Colonic mucosa (tissue), 4 donors: ENCODE results near the gene PDIA6. TPM values are rescaled to one million over a fixed set of nuclear protein-coding genes. Genes with fewer than 3 reads are reported as not detected.

Experiments
- DNase-seq: peaks from one replicate; pipeline ENCODE4 v3.0.0-alpha.2; 2020
- H3K27ac ChIP-seq: fragments of 200-600 bp; one replicate; pipeline ENCODE4 v1.8.0; 2021
- H3K27me3 ChIP-seq: fragments of 200-600 bp; one replicate; pipeline ENCODE4 v1.8.0; 2021
- H3K36me3 ChIP-seq: fragments of 200-600 bp; one replicate; pipeline ENCODE4 v1.8.0; 2021
- H3K4me1 ChIP-seq: fragments of 200-600 bp; one replicate; pipeline ENCODE4 v1.8.0; 2021; ENCODE audit warnings: mild to moderate bottlenecking
- H3K4me3 ChIP-seq: fragments of 200-600 bp; one replicate; pipeline ENCODE4 v1.8.0; 2021
- H3K9ac ChIP-seq, 2 donors: one replicate each; pipeline ENCODE4 v1.7.0; 2013; ENCODE audit warnings: control low read depth in 2 of 2, low read depth in 2 of 2, low read length in 2 of 2
- H3K9me3 ChIP-seq: fragments of 200-600 bp; one replicate; pipeline ENCODE4 v1.8.0; 2021
- intact Hi-C: fragments of 100-400 bp; cut with DNase I; formaldehyde crosslinking; loops from one replicate; pipeline ENCODE4 v1.14.1; 2022
- total RNA-seq, 2 donors: library from RNA; stranded (reverse); fragmentation: NEBNext Ultra II Directional in 1 of 2; extraction: Animal tissue kit (Norgen Biotek cat#: 25700) in 1 of 2; gene quantifications; one replicate each; pipeline ENCODE4 v1.2.1, GENCODE V29; 2021
- TF ChIP-seq, protein P1 (sequence below): fragments of 200-600 bp; IDR thresholded peaks from one replicate; pipeline ENCODE4 v1.8.0; 2022; ENCODE audit warnings: antibody characterized with exemption, mild to moderate bottlenecking
- donor health status: healthy.
- donor health status: DM: no; HTN: no; CAD: no.
- donor health status: DM: no; HTN: no; CAD: no.

Gene PDIA6
- total RNA-seq, 2 donors from 2014 or later: 180 to 347 TPM

DNA sequence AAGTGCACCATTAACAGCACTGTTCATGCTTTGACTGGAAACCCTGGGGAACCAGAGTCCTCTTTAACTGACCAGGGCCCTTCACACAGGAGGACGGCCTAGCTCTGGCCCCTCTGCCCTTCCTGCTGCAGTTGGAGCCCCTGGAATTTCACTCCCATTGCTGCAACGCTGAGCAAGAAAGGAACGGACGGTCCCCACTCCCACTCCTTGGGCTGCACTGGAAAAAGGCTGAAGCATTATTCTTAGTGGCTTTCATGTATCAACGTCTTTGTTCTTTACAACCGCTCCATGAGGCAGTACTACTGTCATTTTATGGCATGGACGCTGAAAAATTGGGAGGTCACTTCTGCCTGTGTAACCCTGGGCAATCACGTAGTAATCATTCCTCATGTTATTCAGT, 9.9 kb downstream of the PDIA6 start:
- intact Hi-C loops: no loop called here
- Histone ChIP-seq H3K27me3 (no peaks in the 10 kb centered on the region), H3K9ac (no peak overlapping the region), H3K36me3 (no peaks in the 10 kb centered on the region), H3K27ac (no peak overlapping the region), H3K4me3 (no peak overlapping the region), H3K4me1 (no peaks in the 10 kb centered on the region), H3K9me3 (no peaks in the 10 kb centered on the region)
- no peak for DNase-seq
- TF ChIP-seq, protein P1, sequence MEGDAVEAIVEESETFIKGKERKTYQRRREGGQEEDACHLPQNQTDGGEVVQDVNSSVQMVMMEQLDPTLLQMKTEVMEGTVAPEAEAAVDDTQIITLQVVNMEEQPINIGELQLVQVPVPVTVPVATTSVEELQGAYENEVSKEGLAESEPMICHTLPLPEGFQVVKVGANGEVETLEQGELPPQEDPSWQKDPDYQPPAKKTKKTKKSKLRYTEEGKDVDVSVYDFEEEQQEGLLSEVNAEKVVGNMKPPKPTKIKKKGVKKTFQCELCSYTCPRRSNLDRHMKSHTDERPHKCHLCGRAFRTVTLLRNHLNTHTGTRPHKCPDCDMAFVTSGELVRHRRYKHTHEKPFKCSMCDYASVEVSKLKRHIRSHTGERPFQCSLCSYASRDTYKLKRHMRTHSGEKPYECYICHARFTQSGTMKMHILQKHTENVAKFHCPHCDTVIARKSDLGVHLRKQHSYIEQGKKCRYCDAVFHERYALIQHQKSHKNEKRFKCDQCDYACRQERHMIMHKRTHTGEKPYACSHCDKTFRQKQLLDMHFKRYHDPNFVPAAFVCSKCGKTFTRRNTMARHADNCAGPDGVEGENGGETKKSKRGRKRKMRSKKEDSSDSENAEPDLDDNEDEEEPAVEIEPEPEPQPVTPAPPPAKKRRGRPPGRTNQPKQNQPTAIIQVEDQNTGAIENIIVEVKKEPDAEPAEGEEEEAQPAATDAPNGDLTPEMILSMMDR: no peak

DNA sequence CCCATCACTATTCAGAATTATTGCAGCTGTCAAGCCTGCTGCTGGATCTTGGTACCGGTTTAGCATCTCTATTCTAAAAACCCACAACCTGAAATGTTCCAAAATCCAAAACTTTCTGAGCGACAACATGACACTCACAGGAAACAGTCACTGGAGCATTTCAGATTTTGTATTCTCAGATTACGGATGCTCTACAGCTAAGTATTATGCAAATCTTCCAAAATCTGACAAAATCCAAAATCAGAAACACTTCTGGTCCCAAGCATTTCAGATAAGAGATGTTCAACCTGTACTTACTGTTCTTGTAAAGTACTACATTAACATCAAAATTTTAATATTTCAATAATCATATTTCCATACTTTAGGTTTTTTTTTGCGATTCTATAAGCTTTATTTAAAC, 12.4 kb downstream of the PDIA6 start:
- Histone ChIP-seq H3K4me1 (no peaks in the 10 kb centered on the region), H3K9me3 (no peaks in the 10 kb centered on the region), H3K9ac (no peak overlapping the region), H3K36me3 (no peaks in the 10 kb centered on the region), H3K27me3 (no peaks in the 10 kb centered on the region), H3K4me3 (no peak overlapping the region), H3K27ac (no peak overlapping the region)
- intact Hi-C loops: no loop called here
- no peak for DNase-seq
- TF ChIP-seq, protein P1: no peak

DNA sequence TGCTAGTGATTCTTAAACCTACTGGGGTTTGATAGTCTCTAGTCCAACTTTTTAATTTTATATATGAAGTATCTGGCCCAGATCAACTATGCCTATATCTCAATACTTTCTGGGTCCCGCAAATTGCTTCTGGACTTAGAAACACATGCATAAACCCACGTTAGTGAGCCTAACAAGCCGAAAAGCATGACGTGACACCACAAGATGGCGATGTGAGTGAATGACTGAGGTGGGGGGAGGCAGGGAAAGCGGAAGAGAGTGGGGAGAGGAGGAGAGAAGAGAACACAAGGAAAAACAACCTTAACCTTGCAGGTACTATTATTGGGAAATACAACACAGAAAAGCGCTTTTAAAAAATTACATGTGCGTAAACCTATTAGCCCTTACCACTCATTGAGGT, 13.8 kb downstream of the PDIA6 start:
- Histone ChIP-seq H3K36me3 (no peaks in the 10 kb centered on the region), H3K9me3 (no peaks in the 10 kb centered on the region), H3K4me3 (no peak overlapping the region), H3K4me1 (no peaks in the 10 kb centered on the region), H3K27ac (no peak overlapping the region), H3K9ac (no peak overlapping the region), H3K27me3 (no peaks in the 10 kb centered on the region)
- intact Hi-C loops: no loop called here
- TF ChIP-seq, protein P1: no peak
- no peak for DNase-seq

DNA sequence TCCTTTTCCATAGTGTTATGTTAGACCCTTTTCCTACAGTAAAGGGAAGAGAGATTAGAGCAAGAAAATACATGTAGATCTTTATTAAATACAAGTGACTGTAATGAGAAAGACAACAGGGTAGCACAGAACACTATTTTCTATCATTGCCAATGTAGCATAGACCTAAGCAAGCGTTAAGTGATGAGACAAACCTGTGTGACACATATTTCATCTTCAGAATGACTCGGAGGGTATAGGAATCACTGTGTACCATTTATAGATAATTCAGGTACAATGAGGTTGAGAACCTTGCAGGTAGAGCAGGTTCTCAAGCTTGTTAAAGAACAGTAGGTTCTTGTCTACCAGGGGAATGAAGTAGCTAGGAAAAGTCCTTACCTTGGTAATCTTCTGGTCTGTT, 15.9 kb downstream of the PDIA6 start:
- no peak for DNase-seq
- intact Hi-C loops: no loop called here
- Histone ChIP-seq H3K27ac (no peak overlapping the region), H3K4me1 (no peaks in the 10 kb centered on the region), H3K9ac (no peak overlapping the region), H3K4me3 (no peak overlapping the region), H3K9me3 (no peaks in the 10 kb centered on the region), H3K36me3 (peaks cover 11% of the 10 kb centered on the region), H3K27me3 (no peaks in the 10 kb centered on the region)
- TF ChIP-seq, protein P1: no peak

- peaks cover 11% of the 10 kb centered on the region for H3K36me3 ChIP-seq
- H3K9me3 ChIP-seq: no peaks in the 10 kb centered on the region
- H3K27me3 ChIP-seq: no peaks in the 10 kb centered on the region
- H3K27ac ChIP-seq: no peak overlapping the region
- no peak overlapping the region for H3K4me3 ChIP-seq
- H3K9ac ChIP-seq: no peak overlapping the region
- intact Hi-C loops: no loop called here
- DNase-seq: no peak
- H3K4me1 ChIP-seq: no peaks in the 10 kb centered on the region
- TF ChIP-seq, protein P1: no peak
Measured at GRCh38 chr2:10795508-10796046, 17.0 kb downstream of the PDIA6 start.

GRCh38 chr2:10794876-10795275, 17.7 kb downstream of the PDIA6 start:
- H3K9ac ChIP-seq: no peak overlapping the region
- H3K27ac ChIP-seq: no peak overlapping the region
- peaks cover 11% of the 10 kb centered on the region for H3K36me3 ChIP-seq
- intact Hi-C loops: no loop called here
- no peaks in the 10 kb centered on the region for H3K27me3 ChIP-seq
- H3K9me3 ChIP-seq: no peaks in the 10 kb centered on the region
- no peak overlapping the region for H3K4me3 ChIP-seq
- no peaks in the 10 kb centered on the region for H3K4me1 ChIP-seq
- no peak for DNase-seq
- TF ChIP-seq, protein P1: no peak
